ENCODE measurements around the gene CX3CR1.

Gene CX3CR1

DNA sequence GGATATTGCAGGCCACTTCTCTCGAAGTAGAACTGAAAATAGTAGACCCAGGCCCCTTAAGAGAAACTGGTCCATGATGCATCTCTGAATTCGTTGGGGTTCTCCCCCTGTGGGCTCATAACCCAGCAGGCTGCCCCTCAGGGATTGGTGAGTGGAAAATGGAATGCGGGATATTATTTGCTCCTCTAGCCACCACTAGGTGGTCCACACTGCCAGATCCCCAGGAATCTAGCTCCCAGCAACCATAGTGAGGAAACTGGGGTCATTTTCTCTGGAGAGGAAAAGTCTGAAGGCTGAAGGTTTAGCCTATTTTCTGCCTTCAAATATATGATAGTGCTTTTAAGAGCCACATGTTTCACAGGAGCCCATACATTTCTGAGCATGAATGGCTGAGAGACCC lies 6.7 kb downstream of the CX3CR1 start:
- no peaks in the 10 kb centered on the region for H3K27me3 ChIP-seq (ENCODE audit: control insufficient read depth, insufficient read depth, low read length)
- H3K27ac ChIP-seq (ENCODE audit: low read depth, low read length) = no peak overlapping the region
- H3K4me3 ChIP-seq (ENCODE audit: low read length) = no peak overlapping the region
- H3K36me3 ChIP-seq (ENCODE audit: control insufficient read depth, insufficient read depth, low read length) = no peaks in the 10 kb centered on the region
- H3K4me1 ChIP-seq (ENCODE audit: control insufficient read depth, insufficient read depth, low read length) = no peaks in the 10 kb centered on the region
- H3K9ac ChIP-seq (ENCODE audit: low read length) = no peak overlapping the region

DNA sequence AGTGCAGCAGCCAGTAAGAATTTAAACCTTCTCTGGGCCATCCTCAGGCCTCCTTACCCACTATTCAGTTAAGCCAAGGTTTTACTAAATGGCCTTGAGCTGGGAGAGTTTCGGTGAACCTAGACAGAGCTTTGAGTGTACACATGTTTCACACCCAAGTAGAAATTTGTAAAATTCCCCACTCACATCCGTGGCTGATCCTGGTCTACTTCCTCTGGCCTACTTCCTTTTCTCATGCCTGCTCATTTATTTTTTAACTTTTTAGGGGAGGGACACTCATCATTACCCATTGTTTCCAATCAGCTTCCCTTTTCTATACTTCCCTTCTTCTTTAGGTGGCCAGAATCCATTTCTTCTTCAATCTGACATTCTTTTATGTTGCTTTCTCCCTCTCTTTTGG lies 7.6 kb downstream of the CX3CR1 start:
- Histone ChIP-seq H3K27ac (ENCODE audit: low read depth, low read length) (no peak overlapping the region), H3K36me3 (ENCODE audit: control insufficient read depth, insufficient read depth, low read length) (no peaks in the 10 kb centered on the region), H3K4me3 (ENCODE audit: low read length) (no peak overlapping the region)

DNA sequence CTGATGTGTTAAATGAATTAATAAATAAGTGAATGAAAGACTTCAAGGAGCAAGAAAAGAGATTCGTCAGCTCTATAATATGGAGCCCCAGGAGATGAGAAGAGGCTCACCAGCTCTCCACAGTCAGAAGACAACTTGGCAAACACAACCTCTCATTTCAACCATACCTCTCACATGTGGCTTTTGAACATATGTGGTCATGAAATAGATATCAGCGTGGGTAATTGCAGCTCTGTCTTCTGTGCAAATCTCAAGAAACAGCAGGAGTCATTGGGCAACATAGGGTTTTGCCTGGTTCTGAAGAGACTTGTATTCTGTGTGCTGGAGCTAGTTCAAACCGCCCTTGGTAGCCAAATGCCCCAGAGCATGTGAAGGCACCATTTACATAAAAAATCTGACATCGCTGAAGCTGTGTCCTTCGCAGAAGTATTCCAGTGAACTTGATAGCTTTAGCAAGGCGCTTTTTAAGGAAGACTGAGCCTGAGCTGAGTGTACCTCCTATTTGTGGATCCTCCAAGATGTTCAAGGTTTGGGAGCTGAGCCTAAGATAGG lies 8.4 kb downstream of the CX3CR1 start:
- Histone ChIP-seq H3K9ac (ENCODE audit: low read length) (no peak overlapping the region), H3K36me3 (ENCODE audit: control insufficient read depth, insufficient read depth, low read length) (no peaks in the 10 kb centered on the region), H3K4me3 (ENCODE audit: low read length) (no peak overlapping the region), H3K27me3 (ENCODE audit: control insufficient read depth, insufficient read depth, low read length) (no peaks in the 10 kb centered on the region), H3K4me1 (ENCODE audit: control insufficient read depth, insufficient read depth, low read length) (no peaks in the 10 kb centered on the region), H3K27ac (ENCODE audit: low read depth, low read length) (no peak overlapping the region)

More for the DNA sequence above, 7.6 kb downstream of the CX3CR1 start:
- no peaks in the 10 kb centered on the region for H3K4me1 ChIP-seq (ENCODE audit: control insufficient read depth, insufficient read depth, low read length)
- H3K9ac ChIP-seq (ENCODE audit: low read length) = no peak overlapping the region
- no peaks in the 10 kb centered on the region for H3K27me3 ChIP-seq (ENCODE audit: control insufficient read depth, insufficient read depth, low read length)

DNA sequence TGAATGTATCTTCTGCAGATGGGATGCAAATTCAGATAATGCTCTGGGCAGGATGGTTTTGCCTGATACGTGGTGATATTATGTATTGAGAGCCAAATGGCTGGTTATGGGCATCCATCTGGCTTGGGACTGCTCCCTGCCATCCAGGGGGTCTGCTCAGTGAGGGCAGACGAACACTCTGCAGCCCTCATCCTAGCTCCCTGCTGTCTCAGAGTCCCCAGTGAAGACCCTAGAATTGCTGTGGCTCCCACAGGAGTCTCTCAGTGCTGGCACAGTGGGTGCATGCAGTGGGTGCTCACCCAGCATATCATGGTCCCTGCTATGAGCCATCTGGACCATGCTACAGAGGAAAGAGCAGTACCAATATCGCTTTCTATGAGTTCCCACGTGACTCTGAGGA lies 10.3 kb downstream of the CX3CR1 start:
- H3K4me1 ChIP-seq (ENCODE audit: control insufficient read depth, insufficient read depth, low read length) = no peaks in the 10 kb centered on the region
- H3K27me3 ChIP-seq (ENCODE audit: control insufficient read depth, insufficient read depth, low read length) = no peaks in the 10 kb centered on the region
- H3K27ac ChIP-seq (ENCODE audit: low read depth, low read length) = no peak overlapping the region
- no peak overlapping the region for H3K9ac ChIP-seq (ENCODE audit: low read length)
- H3K36me3 ChIP-seq (ENCODE audit: control insufficient read depth, insufficient read depth, low read length) = no peaks in the 10 kb centered on the region
- no peak overlapping the region for H3K4me3 ChIP-seq (ENCODE audit: low read length)

DNA sequence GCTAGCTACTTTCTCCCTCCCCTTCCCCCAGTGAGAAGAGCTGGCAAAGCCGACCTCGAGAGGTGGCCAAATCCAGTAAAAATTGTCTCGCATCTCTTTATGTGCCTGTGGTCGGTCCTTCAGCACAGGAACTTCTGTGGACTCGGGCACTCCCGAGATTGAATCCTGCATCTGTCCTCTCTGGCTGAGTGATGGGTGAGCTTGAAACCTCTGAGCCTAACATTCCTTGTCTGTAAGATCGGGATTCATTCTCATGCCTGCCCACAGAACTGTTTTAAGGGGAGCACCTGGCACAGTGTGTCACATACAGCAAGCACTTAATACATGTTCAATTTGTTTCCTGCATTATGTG lies 11.3 kb downstream of the CX3CR1 start:
- no peak overlapping the region for H3K9ac ChIP-seq (ENCODE audit: low read length)
- no peak overlapping the region for H3K4me3 ChIP-seq (ENCODE audit: low read length)
- no peaks in the 10 kb centered on the region for H3K4me1 ChIP-seq (ENCODE audit: control insufficient read depth, insufficient read depth, low read length)
- H3K27ac ChIP-seq (ENCODE audit: low read depth, low read length) = no peak overlapping the region
- no peaks in the 10 kb centered on the region for H3K27me3 ChIP-seq (ENCODE audit: control insufficient read depth, insufficient read depth, low read length)
- no peaks in the 10 kb centered on the region for H3K36me3 ChIP-seq (ENCODE audit: control insufficient read depth, insufficient read depth, low read length)

DNA sequence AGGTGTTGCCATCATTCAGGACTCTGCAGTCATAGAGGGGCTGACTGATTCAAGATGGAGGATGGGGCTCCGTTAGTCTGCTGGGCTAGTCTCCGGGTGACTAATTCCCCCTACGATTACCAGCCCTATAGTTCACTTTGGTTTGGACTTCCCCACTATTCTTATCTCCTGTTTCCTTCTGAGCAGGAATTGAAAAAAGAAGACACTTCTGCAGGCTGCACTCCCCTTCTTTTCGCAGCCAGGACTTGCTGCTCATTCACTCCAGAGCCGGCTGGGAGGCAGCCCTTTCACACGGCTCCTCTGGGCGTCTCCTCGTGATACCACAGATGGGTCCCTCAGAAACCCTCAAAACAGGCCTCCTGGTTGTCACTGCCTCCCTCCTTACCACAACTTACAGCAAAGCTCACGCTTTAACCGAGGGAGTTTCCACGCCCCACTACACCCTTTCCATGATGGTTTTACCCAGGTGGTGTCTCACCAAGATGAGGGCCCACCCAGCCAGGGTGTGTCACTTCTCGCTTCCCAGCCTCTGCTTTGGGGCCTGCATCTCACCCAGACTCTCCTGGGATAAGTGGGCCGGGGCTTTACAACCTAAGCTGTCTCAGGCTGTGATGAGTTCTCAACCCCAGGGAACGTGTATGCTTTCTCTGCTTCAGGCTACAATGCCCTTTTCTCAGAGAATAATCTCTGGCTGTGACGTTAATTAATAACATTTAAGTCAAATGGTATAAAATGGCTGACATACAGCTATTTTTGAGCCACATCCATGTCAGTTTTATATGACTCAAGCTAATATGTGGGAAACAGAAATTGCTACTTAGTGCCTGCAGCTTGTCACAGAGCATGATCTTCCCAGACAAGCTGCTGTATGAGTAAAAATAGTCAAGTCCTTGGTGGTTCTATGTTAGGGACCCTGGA lies 11.9 kb downstream of the CX3CR1 start:
- Histone ChIP-seq H3K9ac (ENCODE audit: low read length) (no peak overlapping the region), H3K4me1 (ENCODE audit: control insufficient read depth, insufficient read depth, low read length) (no peaks in the 10 kb centered on the region), H3K36me3 (ENCODE audit: control insufficient read depth, insufficient read depth, low read length) (no peaks in the 10 kb centered on the region), H3K27me3 (ENCODE audit: control insufficient read depth, insufficient read depth, low read length) (no peaks in the 10 kb centered on the region), H3K27ac (ENCODE audit: low read depth, low read length) (no peak overlapping the region), H3K4me3 (ENCODE audit: low read length) (no peak overlapping the region)

DNA sequence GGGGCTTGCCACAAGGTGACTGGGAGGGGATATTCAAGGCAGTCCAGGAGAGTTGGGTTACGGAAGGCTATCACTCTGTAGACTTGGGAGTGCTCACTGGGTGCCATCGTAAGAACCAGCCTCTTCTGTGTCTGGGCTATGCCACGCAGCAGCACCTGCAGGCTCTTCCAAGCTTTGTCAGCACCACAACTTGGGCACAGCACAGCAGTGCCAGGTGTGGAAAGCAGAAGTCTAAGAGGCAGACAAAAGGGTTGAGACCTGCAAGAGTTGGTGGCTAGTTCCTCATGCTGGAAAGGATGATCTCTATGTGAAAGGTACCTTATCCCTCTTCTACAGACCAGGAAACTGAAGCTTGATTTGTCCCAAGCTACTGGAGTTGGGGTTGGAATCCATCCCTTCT lies 15.8 kb downstream of the CX3CR1 start:
- H3K4me1 ChIP-seq (ENCODE audit: control insufficient read depth, insufficient read depth, low read length) = peaks cover 5% of the 10 kb centered on the region
- no peak overlapping the region for H3K9ac ChIP-seq (ENCODE audit: low read length)
- H3K27ac ChIP-seq (ENCODE audit: low read depth, low read length) = no peak overlapping the region
- no peak overlapping the region for H3K4me3 ChIP-seq (ENCODE audit: low read length)
- H3K27me3 ChIP-seq (ENCODE audit: control insufficient read depth, insufficient read depth, low read length) = no peaks in the 10 kb centered on the region
- no peaks in the 10 kb centered on the region for H3K36me3 ChIP-seq (ENCODE audit: control insufficient read depth, insufficient read depth, low read length)

DNA sequence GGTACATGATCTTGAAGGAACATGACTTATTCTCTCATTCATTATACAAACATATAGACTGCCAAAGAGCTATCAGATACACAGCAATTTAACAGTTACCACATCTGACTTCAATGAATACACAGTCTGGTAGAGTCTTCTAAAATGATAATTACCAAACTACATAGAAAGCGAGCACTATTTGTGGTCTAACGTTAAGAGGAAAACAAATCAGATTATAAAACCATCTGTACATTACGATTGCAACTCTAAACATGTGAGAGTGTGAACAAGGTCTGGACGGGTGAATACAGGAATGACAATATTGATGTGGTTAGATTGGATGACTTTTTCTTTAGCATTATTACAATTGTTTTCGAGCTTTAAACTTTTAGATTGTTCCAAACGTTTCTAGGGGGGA lies 16.3 kb downstream of the CX3CR1 start:
- no peak overlapping the region for H3K27ac ChIP-seq (ENCODE audit: low read depth, low read length)
- H3K4me3 ChIP-seq (ENCODE audit: low read length) = no peak overlapping the region
- H3K36me3 ChIP-seq (ENCODE audit: control insufficient read depth, insufficient read depth, low read length) = no peaks in the 10 kb centered on the region
- H3K4me1 ChIP-seq (ENCODE audit: control insufficient read depth, insufficient read depth, low read length) = peaks cover 5% of the 10 kb centered on the region
- no peak overlapping the region for H3K9ac ChIP-seq (ENCODE audit: low read length)
- H3K27me3 ChIP-seq (ENCODE audit: control insufficient read depth, insufficient read depth, low read length) = no peaks in the 10 kb centered on the region

DNA sequence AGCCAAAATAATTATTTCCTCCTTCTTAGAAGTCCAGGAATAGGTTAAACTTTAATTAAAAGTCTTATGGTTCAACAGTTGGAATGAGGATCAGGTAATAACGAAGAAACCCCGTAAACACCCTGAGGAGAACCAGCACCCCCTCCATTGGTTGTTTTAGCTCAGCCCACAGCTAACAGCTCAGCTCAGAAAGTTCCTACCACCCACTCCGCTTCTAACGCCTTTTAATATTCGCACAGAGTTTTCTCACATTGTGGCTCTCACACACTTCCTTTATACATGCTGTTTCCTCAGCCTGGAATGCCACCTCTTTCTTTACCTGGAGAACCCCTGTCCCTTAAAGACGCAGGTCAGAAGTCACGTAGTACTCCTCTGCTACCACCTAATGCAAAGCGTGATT lies 17.0 kb downstream of the CX3CR1 start:
- H3K27ac ChIP-seq (ENCODE audit: low read depth, low read length) = no peak overlapping the region
- H3K4me3 ChIP-seq (ENCODE audit: low read length) = no peak overlapping the region
- H3K27me3 ChIP-seq (ENCODE audit: control insufficient read depth, insufficient read depth, low read length) = no peaks in the 10 kb centered on the region
- H3K9ac ChIP-seq (ENCODE audit: low read length) = no peak overlapping the region
- peaks cover 5% of the 10 kb centered on the region for H3K4me1 ChIP-seq (ENCODE audit: control insufficient read depth, insufficient read depth, low read length)
- H3K36me3 ChIP-seq (ENCODE audit: control insufficient read depth, insufficient read depth, low read length) = no peaks in the 10 kb centered on the region

DNA sequence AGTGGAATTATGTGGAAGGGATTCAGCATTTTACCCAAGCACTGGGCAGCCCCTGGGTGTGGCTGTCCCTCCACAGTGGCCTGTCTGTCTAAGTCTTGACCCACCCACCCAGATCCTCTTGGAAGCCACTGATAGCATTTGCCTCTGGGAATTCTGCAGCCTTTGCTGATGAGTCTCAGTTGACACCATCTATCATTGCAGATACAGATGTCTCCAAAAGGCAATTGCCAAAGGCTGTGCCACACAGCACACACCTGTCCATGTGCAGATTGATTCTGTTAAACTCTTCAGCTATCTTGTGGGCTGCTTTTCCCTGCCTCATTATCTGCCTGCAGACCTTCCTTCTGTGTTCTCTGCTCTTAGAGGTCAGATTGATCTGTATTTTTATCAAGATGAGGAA lies 18.1 kb downstream of the CX3CR1 start:
- Histone ChIP-seq H3K36me3 (ENCODE audit: control insufficient read depth, insufficient read depth, low read length) (no peaks in the 10 kb centered on the region), H3K27ac (ENCODE audit: low read depth, low read length) (no peak overlapping the region), H3K4me3 (ENCODE audit: low read length) (no peak overlapping the region), H3K27me3 (ENCODE audit: control insufficient read depth, insufficient read depth, low read length) (no peaks in the 10 kb centered on the region), H3K4me1 (ENCODE audit: control insufficient read depth, insufficient read depth, low read length) (peaks cover 5% of the 10 kb centered on the region), H3K9ac (ENCODE audit: low read length) (no peak overlapping the region)

DNA sequence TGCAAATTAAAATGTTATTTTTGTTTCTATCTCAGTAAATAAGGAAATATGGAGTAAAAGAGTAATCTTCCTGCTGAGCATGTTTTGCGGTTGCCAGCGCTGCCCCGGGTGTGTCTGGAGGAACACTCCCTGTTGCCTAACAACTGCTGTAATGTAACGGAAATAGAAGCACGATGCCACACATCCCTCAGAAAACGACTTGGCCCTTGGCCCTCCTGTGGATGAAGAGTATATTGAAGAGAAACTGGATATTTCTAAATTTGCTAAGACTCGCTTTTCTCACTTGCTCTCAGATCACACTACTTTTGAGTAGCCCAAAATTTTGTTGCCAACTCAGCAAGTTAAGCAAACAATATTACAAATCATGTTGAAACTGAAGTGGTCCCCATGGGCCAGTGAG lies 18.9 kb downstream of the CX3CR1 start:
- no peak overlapping the region for H3K27ac ChIP-seq (ENCODE audit: low read depth, low read length)
- H3K4me1 ChIP-seq (ENCODE audit: control insufficient read depth, insufficient read depth, low read length) = peaks cover 5% of the 10 kb centered on the region
- H3K4me3 ChIP-seq (ENCODE audit: low read length) = no peak overlapping the region
- H3K27me3 ChIP-seq (ENCODE audit: control insufficient read depth, insufficient read depth, low read length) = no peaks in the 10 kb centered on the region
- no peak overlapping the region for H3K9ac ChIP-seq (ENCODE audit: low read length)
- no peaks in the 10 kb centered on the region for H3K36me3 ChIP-seq (ENCODE audit: control insufficient read depth, insufficient read depth, low read length)

DNA sequence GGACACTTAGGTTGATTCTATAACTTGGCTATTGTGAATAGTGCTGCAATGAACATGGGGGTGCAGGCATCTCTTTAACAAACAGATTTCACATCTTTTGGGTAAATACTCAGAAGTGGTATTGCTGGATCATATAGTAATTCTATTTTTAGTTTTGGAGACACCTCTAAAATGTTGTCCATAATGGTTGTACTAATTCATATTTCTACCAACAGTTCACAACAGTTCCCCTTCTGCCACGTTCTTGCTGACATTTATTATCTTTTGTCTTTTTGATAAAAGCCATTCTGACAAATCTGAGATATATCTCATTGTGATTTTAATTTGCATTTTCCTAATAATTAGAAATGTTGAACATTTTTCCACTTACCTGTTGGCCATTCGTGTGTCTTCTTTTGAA lies 19.5 kb downstream of the CX3CR1 start:
- H3K27ac ChIP-seq (ENCODE audit: low read depth, low read length) = no peak overlapping the region
- H3K36me3 ChIP-seq (ENCODE audit: control insufficient read depth, insufficient read depth, low read length) = no peaks in the 10 kb centered on the region
- peaks cover 5% of the 10 kb centered on the region for H3K4me1 ChIP-seq (ENCODE audit: control insufficient read depth, insufficient read depth, low read length)
- no peak overlapping the region for H3K9ac ChIP-seq (ENCODE audit: low read length)
- H3K27me3 ChIP-seq (ENCODE audit: control insufficient read depth, insufficient read depth, low read length) = no peaks in the 10 kb centered on the region
- no peak overlapping the region for H3K4me3 ChIP-seq (ENCODE audit: low read length)
